CD1c-positive myeloid dendritic cell (primary cell): ENCODE measurements around the gene GLI1.
A peak's percentile ranks its signal among the peaks of the same experiment; 100 is the strongest.
"Not testable (repeated sequence)": the region's sequence is repeated elsewhere in the genome, so short reads cannot be mapped to it uniquely, and the experiment has no call there.

Source experiments
- DNase-seq: peaks from one replicate; pipeline ENCODE4 v3.0.0-alpha.2; 2016; ENCODE audit errors: extremely low spot score

GLI1 gene

DNA sequence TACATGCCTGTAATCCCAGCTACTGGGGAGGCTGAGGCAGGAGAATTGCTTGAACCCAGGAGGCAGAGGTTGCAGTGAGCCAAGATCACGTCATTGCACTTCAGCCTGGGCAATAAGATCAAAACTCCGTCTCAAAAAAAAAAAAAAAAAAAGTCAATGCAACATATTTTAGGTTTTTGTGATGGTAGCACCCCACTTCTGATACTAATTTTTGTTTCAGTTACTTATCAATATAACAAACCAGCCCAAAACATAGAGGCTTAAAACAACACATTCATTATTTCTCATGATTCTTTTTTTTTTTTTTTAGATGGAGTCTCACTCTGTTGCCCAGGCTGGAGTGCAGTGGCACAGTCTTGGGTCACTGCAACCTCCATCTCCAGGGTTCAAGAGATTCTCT, 18.2 kb upstream of the GLI1 start:
- not testable (repeated sequence) for DNase-seq

DNA sequence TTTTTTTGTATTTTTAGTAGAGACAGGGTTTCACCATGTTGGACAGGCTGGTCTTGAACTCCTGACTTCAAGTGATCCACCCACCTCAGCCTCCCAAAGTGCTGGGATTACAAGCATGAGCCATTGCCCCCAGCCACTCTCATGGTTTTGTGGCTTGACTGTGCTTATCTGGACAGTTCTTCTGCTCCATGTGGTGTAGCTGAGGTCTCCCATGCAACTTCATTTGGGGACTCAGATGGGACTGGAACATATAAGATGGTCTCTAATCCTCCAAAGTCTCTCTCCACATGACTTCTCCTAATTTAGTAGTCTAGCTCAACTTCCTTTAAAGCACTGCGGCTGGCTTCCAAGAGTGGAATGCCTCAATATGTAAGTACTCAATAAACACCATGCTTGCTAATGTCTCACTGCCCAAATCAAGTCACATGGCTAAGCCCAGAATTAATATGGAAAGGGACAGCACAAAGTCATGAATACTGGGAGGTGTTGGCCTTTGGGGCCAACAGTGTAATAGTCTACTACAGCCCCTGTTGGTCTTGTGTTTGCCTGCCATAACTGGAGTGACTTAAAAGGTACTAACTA, 17.6 kb upstream of the GLI1 start:
- DNase-seq: no peak

DNA sequence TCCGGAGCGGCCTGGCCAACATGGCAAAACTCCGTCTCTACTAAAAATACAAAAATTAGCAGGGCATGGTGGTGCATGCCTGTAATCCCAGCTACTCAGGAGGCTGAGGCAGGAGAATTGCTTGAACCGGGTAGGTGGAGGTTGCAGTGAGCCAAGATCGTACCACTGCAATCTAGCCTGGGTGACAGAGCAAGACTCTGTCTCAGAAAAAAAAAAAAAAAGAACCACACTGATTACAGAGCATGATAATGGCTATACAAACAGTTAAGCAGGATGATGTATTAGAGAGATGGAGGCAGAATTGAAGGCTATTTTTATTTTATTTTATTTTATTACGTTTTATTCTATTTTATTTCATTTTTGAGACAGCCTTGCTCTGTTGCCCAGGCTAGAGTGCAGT, 15.2 kb upstream of the GLI1 start:
- not testable (repeated sequence) for DNase-seq

DNA sequence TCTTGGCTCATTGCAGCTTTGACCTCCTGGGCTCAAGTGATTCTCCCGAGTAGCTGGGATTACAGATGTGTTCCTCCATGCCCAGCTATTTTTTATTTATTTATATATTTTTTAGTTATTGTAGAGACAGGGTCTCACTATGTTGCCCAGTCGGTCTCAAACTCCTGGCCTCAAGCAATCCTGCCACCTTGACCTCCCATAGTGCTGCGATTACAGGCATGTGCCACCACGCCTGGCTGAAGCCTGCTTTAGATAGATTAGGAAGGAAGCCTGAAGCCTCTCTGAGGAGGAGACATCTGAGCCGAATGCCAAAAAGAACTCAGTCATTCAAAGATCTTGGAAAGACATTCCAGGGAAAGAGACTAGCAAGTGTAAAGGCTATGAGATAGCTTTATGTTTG, 14.8 kb upstream of the GLI1 start:
- no peak for DNase-seq

DNA sequence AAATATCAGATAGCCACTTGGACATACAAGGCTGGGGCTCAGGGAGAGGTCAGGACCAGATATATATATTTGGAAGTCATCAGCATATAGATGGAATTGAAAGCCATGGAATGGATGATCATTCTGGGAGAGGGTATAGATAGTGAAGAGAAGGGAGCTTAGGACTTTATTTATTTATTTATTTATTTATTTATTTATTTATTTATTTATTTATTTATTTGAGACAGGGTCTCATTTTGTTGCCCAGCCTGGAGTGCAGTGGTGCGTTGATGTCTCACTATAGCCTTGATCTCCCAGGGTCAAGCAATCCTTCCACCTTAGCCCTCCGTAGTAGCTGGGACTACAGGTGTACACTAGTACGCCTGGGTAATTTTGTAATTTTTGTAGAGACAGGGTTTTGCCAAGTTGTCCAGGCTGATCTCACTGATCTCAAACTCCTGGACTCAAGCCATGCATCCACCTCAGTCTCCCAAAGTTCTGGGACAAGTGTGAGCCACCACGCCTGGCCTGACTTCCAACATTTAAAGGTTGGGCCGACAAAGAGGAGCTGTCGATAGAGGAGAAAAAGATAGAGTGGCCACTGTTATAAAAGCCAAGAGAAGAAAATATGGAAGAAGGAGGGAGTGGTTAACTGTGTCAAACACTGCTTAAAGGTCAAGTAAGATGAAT, 13.2 kb upstream of the GLI1 start:
- no peak for DNase-seq

DNA sequence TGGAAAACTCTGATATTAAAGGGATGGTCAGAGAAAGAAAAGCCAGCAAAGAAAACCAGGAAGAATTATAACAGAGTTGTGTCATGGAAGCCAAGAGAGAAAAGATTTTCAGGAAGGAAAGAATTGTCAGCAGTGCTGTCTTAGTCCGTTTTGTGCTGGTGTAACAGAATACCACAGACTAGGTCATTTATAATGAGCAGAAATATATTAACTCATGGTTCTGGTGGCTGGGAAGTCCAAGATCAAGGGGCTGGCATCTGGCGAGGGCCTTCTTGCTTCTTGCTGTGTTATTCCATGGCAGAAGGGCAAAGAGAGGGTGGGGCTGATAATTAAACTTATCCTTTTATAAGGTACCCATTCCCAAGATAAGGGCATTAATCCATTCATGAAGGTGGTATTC, 10.9 kb upstream of the GLI1 start:
- no peak for DNase-seq

DNA sequence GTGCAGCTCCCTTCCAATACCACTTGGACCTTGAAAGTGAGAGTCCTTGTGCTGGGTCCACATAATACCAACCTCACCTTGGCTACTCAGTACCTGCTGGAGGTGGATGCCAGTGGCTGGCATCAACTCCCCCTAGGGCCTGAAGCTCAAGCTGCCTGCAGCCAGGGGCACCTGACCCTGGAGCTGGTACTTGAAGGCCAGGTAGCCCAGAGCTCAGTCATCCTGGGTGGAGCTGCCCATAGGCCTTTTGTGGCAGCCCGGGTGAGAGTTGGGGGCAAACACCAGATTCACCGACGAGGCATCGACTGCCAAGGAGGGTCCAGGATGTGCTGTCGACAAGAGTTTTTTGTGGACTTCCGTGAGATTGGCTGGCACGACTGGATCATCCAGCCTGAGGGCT, 10.2 kb upstream of the GLI1 start:
- no peak for DNase-seq

DNA sequence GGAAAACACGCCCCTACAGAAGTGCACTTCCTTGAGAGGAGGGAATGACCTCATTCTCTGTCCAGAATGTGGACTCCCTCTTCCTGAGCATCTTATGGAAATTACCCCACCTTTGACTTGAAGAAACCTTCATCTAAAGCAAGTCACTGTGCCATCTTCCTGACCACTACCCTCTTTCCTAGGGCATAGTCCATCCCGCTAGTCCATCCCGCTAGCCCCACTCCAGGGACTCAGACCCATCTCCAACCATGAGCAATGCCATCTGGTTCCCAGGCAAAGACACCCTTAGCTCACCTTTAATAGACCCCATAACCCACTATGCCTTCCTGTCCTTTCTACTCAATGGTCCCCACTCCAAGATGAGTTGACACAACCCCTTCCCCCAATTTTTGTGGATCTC, 9.5 kb upstream of the GLI1 start:
- DNase-seq: no peak

DNA sequence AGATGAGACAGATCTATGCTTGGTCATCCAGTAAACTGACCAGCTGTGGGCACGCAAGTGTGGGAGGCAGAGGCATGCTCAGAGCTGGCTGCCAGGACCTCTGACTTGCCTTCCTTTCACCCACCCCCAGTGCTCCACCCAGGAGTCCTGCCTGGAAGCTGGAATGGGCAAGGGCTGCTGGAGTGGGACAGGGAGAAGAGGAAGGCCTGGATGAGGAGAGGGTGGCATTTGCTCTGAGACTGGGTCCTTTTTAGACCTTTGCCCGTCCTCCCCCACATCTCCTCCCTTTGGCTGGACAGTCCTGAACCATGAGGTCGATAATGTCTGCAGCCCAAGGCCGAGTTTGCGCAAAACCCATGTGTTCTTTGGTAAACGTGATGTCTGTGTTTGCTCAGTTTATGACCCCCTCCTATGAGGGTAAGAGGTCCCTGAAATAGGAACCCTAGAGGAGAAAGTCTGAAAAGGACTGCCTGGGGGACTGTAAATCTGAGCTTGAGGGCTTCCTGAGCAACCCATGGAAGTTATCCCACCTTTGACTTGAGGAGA, 8.3 kb upstream of the GLI1 start:
- no peak for DNase-seq

DNA sequence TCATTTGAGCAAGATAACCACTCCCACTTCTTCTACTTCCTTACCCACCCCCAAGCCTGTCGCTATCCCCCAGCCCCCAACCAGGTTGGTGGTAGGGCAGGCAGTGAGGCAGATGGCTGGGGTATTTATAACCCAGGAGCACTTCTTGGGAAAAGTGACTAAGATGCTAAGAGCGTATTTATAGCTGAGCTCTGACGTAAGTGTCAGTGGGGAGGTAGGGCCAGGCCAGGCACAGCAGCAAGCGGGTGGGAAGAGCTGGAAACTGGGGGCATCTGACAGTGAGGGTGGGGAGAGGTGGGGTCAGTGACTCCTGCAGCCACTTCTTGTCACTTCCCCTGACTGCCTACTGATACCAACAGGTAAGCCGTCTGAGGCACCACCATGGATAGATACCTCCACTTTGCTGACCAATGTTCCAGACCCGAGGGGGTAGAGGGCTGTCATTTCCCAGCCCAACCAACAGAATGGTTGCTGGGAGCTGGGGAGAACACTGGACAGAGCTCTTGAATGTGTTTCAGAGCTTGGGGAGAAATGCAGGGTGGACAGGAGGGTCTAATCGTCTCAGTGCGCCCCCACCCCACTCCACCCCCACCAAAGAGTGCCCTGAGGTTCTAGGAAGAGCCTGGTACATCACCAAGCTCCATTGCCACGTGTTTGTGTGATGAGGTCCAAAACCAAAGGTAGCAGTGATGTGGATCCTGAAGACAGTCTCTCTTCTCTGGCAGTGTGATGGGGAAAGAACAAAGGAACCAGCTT, 7.2 kb upstream of the GLI1 start:
- peak; percentile 76 for DNase-seq

DNA sequence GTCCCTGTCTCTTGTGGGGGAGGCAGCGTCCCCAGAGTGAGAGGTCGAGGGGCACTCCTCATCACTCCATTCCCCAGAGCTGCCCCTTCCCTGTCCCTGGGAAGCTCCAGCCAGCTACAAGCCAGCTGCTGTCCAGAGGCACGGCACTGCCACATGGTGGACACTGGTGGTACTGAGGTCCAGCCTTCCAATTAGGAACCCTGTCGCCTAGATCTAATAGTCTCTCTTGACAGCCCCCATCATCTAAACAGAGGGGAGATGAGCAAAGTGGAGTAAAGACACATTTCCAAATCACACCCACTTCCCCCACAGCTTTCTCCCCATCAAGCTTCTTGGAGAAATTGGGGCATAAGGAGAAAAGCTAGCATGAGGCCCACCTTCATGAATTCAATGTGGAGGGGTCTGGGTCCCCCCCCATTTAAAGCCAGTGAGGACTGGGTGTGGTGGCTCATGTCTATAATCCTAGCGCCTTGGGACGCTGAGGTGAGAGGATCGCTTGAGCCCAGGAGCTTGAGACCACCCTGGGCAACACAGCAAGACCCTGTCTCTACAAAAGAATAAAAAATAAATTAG, 6.6 kb upstream of the GLI1 start:
- DNase-seq: peak; percentile 81

DNA sequence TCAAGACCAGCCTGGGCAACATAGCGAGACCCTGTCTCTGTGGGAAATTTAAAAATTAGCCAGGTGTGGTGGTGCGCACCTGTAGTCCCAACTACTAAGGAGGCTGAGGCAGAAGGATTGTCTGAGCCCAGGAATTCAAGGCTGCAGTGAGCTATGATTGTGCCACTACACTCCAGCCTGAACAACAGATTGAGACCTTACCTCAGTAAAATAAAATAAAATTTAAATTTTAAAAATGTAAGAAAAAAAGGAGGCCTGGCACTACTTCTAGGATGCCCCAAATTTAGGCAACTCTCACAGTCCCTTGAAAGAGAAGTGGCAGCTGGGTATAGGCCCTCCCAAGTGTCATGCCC, 5.4 kb upstream of the GLI1 start:
- DNase-seq: no peak

DNA sequence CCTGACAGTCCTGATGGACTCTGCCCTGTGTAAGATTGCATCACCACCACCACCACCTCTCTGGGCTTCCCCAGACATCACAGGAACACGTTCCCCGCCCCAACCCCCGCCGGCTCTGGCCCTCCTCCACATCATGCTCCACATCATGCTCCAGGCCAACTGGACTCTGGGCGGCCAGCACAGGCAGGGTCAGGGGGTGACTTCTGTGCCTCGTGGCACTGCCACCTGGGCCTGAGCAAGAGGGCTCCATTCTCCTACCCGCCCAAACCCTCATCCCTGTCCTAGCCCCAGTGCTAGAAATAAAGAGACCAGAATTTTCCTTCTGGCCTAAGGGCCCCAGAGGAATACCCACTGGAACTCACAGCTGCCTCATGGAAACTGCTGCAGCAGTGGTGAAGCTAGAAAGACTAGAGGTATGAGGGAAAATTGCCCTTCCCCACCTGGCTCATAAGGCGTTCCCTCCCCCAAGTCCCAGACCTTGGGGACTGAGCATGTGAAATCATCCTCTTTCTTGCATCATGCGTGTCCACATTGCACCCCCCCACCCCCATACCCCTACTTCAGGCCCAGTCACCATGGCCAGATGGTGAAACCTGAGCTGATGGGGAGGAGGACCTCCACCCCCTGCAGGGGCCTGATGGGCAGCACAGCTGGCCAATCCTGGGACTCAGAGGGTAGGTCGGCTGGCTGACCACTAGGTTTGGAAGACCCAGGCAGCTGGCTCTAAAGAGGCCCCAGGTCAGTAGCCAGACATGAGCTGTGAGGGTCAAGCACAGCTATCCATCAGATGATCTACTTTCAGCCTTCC, 4.8 kb upstream of the GLI1 start, which contains the start of gene INHBE:
INHBE (plus strand) TSS at position 742 of the 808 bp plus-strand sequence. CDS start 230 bp downstream, outside the sequence.
- peak; percentile 52 for DNase-seq

DNA sequence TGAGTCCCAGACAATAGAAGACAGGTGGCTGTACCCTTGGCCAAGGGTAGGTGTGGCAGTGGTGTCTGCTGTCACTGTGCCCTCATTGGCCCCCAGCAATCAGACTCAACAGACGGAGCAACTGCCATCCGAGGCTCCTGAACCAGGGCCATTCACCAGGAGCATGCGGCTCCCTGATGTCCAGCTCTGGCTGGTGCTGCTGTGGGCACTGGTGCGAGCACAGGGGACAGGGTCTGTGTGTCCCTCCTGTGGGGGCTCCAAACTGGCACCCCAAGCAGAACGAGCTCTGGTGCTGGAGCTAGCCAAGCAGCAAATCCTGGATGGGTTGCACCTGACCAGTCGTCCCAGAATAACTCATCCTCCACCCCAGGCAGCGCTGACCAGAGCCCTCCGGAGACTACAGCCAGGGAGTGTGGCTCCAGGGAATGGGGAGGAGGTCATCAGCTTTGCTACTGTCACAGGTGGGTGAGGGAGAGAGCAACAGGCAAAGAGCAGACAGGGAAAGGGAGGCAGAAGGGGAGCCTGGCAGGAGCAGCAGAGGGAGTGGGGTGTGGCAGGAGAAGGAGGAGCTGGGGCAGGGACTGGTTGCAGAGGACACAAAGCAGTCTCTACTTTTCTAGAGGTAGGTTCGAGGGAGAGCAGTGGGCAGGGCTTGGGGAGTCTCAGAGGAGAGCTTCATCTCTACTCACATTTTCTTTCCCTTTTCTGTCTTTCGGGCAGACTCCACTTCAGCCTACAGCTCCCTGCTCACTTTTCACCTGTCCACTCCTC, 4.0 kb upstream of the GLI1 start:
- no peak for DNase-seq

DNA sequence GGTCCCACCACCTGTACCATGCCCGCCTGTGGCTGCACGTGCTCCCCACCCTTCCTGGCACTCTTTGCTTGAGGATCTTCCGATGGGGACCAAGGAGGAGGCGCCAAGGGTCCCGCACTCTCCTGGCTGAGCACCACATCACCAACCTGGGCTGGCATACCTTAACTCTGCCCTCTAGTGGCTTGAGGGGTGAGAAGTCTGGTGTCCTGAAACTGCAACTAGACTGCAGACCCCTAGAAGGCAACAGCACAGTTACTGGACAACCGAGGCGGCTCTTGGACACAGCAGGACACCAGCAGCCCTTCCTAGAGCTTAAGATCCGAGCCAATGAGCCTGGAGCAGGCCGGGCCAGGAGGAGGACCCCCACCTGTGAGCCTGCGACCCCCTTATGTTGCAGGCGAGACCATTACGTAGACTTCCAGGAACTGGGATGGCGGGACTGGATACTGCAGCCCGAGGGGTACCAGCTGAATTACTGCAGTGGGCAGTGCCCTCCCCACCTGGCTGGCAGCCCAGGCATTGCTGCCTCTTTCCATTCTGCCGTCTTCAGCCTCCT, 3.4 kb upstream of the GLI1 start:
- DNase-seq: no peak

DNA sequence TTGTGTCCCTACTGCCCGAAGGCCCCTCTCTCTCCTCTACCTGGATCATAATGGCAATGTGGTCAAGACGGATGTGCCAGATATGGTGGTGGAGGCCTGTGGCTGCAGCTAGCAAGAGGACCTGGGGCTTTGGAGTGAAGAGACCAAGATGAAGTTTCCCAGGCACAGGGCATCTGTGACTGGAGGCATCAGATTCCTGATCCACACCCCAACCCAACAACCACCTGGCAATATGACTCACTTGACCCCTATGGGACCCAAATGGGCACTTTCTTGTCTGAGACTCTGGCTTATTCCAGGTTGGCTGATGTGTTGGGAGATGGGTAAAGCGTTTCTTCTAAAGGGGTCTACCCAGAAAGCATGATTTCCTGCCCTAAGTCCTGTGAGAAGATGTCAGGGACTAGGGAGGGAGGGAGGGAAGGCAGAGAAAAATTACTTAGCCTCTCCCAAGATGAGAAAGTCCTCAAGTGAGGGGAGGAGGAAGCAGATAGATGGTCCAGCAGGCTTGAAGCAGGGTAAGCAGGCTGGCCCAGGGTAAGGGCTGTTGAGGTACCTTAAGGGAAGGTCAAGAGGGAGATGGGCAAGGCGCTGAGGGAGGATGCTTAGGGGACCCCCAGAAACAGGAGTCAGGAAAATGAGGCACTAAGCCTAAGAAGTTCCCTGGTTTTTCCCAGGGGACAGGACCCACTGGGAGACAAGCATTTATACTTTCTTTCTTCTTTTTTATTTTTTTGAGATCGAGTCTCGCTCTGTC, 2.7 kb upstream of the GLI1 start:
- DNase-seq: no peak

DNA sequence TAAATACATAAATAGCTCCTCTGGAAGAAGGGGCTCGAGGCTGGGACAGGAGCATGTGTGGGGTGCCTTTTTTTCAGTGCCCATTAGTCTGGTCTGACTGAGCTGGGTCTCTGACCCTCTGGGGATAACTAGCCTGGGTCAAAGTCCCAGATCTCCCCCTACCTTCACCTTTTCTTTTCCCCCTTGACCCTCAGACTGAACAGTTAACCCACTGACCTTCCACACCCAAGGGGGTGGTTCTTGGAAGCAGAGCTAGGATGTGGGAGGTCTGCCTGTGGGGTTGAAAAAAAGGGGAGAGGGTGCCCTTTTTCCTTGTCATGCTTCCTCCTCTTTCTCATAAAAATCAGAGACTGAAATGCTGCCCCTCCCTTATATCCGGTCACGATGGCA, 925 bp upstream of the GLI1 start:
- no peak for DNase-seq

DNA sequence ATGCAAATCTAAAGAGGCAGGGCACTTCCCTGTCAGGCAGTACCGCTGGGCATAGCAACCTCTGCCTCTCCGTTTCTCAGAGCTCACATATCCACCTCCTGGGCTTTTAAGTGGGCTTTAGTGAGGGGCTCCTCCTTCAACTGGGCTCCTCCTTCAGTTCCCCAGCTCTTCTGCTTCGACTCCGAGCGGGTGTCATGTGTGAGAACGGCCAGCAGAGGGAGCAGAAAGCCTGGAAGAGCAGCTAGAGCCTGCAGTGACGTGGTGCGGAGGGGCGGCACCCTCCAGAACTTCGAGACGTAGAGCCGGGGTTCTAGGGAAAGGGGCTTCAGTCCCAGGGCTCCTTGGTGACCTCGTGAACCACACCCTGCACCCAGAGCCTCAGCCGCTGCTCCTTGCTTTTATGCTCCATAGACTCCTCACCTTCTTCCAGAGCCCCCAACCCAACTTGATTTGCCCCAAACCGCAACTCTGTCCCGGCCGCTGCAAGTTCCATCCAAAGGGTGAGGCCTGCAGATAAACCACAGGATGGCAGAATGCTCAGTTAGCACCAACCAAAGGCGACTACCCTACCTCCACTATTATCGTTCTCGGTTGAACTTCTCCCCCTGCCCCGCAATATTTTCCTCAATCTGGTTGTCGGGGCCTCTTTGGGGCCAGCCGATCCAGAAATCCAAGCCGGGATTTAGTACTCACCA, 383 bp upstream of the GLI1 start:
- DNase-seq: peak; percentile 96

DNA sequence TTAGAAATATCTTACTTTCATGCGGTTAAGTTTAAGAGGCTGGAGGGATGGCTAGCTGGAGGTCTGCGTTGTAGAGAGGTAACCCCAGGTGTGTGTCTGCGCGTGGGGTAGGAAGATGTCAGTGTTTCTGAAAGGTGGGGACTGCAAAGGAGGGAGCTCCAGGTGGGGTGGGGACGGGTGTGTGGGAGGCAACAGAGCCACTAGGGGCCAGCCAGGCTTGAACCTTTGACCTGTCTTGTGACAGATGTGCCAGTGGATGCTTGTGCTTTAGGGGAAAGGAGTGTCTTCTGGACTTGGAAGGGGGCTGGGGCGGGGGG, 841 bp downstream of the GLI1 start:
- DNase-seq: no peak
